Measurements from ENCODE around the gene SRPK3.

The SRPK3 gene

GRCh38 chrX:153831429-153832150, 50.7 kb downstream of the SRPK3 start:
- DNase-seq (ENCODE audit: low read depth, low spot score): no peak

GRCh38 chrX:153832728-153833127, 51.9 kb downstream of the SRPK3 start:
- DNase-seq (ENCODE audit: low read depth, low spot score): no peak

Data from activated naive CD8-positive, alpha-beta T cell treated with anti-CD3 and anti-CD28 coated beads, Interleukin-2, amount 50 U/mL, for 16 hours (primary cell).